Stimulated activated CD8-positive, alpha-beta memory T cell treated with anti-CD3 and anti-CD28 coated beads, Interleukin-2, amount 100 ng/mL, for 1 hour (primary cell): ENCODE measurements around the gene SPTLC3.

ENCODE experiments used
- DNase-seq, 2 donors: peaks; one replicate each; pipeline ENCODE4 v3.0.0-alpha.2; 2020; ENCODE audit warnings: low read depth in 2 of 2

The SPTLC3 gene

GRCh38 chr20:12984863-12985262 lies 23.9 kb upstream of the SPTLC3 start:
- DNase-seq, result no peak

- DNase-seq, result no peak
Measured at GRCh38 chr20:12987261-12987660, 21.5 kb upstream of the SPTLC3 start.

GRCh38 chr20:12989586-12990115 lies 19.1 kb upstream of the SPTLC3 start:
- DNase-seq, result no peak

- DNase-seq, result no peak
Measured at GRCh38 chr20:12997128-12997655, 11.6 kb upstream of the SPTLC3 start.

GRCh38 chr20:12998046-12998445 lies 10.7 kb upstream of the SPTLC3 start:
- no peak for DNase-seq

- DNase-seq, result no peak
Measured at GRCh38 chr20:12999201-12999600, 9.6 kb upstream of the SPTLC3 start.

GRCh38 chr20:13002251-13002650 lies 6.5 kb upstream of the SPTLC3 start:
- no peak for DNase-seq

- DNase-seq, result no peak
Measured at GRCh38 chr20:13006825-13007224, 1.9 kb upstream of the SPTLC3 start.

GRCh38 chr20:13007596-13007995 lies 1.2 kb upstream of the SPTLC3 start:
- no peak for DNase-seq

GRCh38 chr20:13009682-13010406 lies 1.1 kb downstream of the SPTLC3 start:
- DNase-seq, result no peak

GRCh38 chr20:13012886-13013285 lies 4.1 kb downstream of the SPTLC3 start:
- no peak for DNase-seq

- no peak for DNase-seq
Measured at GRCh38 chr20:13013411-13013810, 4.6 kb downstream of the SPTLC3 start.

- no peak for DNase-seq
Measured at GRCh38 chr20:13017235-13017634, 8.5 kb downstream of the SPTLC3 start.

GRCh38 chr20:13017883-13018535 lies 9.2 kb downstream of the SPTLC3 start:
- no peak for DNase-seq

- no peak for DNase-seq
Measured at GRCh38 chr20:13021205-13021970, 12.6 kb downstream of the SPTLC3 start.

GRCh38 chr20:13022401-13023155 lies 13.8 kb downstream of the SPTLC3 start:
- no peak for DNase-seq

GRCh38 chr20:13024596-13024995 lies 15.8 kb downstream of the SPTLC3 start:
- no peak for DNase-seq

- DNase-seq, result no peak
Measured at GRCh38 chr20:13025181-13025580, 16.4 kb downstream of the SPTLC3 start.

GRCh38 chr20:13028001-13028400 lies 19.2 kb downstream of the SPTLC3 start:
- DNase-seq, result no peak

GRCh38 chr20:13028673-13029072 lies 19.9 kb downstream of the SPTLC3 start:
- DNase-seq, result no peak

GRCh38 chr20:13029687-13030375 lies 21.1 kb downstream of the SPTLC3 start:
- DNase-seq, result no peak
